ENCODE measurements around the gene PCYT1A.
"Not testable (repeated sequence)": the region's sequence is repeated elsewhere in the genome, so short reads cannot be mapped to it uniquely, and the experiment has no call there.

DNA sequence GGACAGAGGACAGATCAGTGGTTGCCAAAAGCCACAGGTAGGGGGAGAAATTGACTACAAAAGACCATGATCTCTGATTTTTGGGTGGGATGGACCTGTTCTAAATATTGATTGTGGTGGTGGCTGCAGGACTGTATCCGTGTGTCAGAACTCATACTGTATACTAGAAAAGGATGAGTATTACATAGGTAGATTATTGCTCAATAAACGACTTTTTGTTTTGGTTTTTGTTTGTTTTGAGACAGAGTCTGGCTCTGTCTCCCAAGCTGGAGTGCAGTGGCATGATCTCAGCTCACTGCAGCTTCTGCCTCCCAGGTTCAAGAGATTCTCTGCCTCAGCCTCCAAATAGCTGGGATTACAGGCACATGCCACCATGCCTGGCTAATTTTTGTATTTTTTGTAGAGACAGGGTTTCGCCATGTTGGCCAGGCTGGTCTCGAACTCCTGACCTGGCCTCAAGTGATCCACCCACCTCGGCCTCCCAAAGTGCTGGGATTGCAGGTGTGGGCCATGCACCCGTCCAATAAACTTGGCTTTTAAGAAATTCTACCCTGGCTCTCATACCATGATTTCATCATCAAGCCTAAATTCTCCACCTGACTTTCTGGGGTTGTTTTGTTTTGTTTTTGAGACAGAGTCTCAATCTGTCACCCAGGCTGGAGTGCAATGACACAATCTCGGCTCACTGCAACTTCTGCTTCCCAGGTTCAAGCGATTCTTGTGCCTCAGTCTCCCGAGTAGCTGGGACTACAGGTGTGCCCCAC lies 81.9 kb downstream of the PCYT1A start:
- not testable (repeated sequence) for TF ChIP-seq POLR2AphosphoS5 (IDR thresholded peaks at IDR 0.05; ENCODE audit: borderline replicate concordance, low read depth, low read length); EZH2 (IDR thresholded peaks at IDR 0.05); FOXP2 (optimal IDR thresholded peaks at IDR 0.05; ENCODE audit: control extremely low read depth, extremely low read length, insufficient read depth)
